Endothelial cell of umbilical vein (primary cell): ENCODE measurements around the gene RPS6KB1. TPM values are rescaled to one million over a fixed set of nuclear protein-coding genes. Genes with fewer than 3 reads are reported as not detected.

Experiments used
- BruUV-seq: library from RNA; stranded (reverse); fragments of 400-500 nt; replicated peaks from 2 replicates; lab custom pipeline; 2021; lab: Mats Ljungman, UMichigan
- CTCF ChIA-PET: fragments of 300-600, 350-600 bp; sonication (Branson Sonifier 250); formaldehyde crosslinking; loops from one replicate; lab custom pipeline; 2021; ENCODE audit warnings: antibody characterized with exemption, inconsistent platforms; lab: Charles Lee
- POLR2A ChIA-PET: fragments of 300-600, 350-600 bp; sonication (Branson Sonifier 250); formaldehyde crosslinking; loops from one replicate; lab custom pipeline; 2021; ENCODE audit warnings: antibody characterized with exemption, inconsistent platforms; lab: Charles Lee
- DNase-seq: peaks from one replicate; pipeline ENCODE4 v3.0.0-alpha.2; 2011; ENCODE audit warnings: low read depth, low spot score
- FAIRE-seq: peaks from 2 replicates; lab custom pipeline; 2011; peaks lifted over from hg19 to GRCh38; lab: Jason Lieb, UNC
- H2AFZ ChIP-seq: 2 replicates; pipeline ENCODE4 v1.6.0; 2012; ENCODE audit warnings: low read depth, low read length, control low read depth, inconsistent platforms
- H3K27ac ChIP-seq: 2 replicates; pipeline ENCODE4 v1.5.1; 2011; ENCODE audit warnings: low read depth, mild to moderate bottlenecking, control low read depth, low read length, moderate library complexity; ENCODE audit not compliant: insufficient read depth
- H3K27me3 ChIP-seq, 2 experiments: 2 replicates each; pipeline versions ENCODE4 v1.6.0 to v1.6.1; 2011; ENCODE audit warnings: low read length in 2 of 2, mixed read lengths in 1 of 2; ENCODE audit not compliant: control insufficient read depth in 2 of 2, insufficient read depth in 2 of 2
- H3K36me3 ChIP-seq, 2 experiments: 2 replicates in 1 of 2; 3 replicates in 1 of 2; pipeline ENCODE4 v1.5.1; 2011; ENCODE audit warnings: low read length in 2 of 2, mild to moderate bottlenecking in 1 of 2, moderate library complexity in 1 of 2; ENCODE audit not compliant: control insufficient read depth in 2 of 2, insufficient read depth in 2 of 2; ENCODE audit errors: extremely low read depth in 1 of 2
- H3K4me1 ChIP-seq: 3 replicates; pipeline ENCODE4 v1.5.1; 2011; ENCODE audit warnings: mild to moderate bottlenecking, low read length; ENCODE audit not compliant: control insufficient read depth, insufficient read depth; ENCODE audit errors: extremely low read depth
- H3K4me2 ChIP-seq: 2 replicates; pipeline ENCODE4 v1.6.1; 2011; ENCODE audit warnings: low read length, control low read depth, mixed read lengths; ENCODE audit not compliant: insufficient read depth
- H3K4me3 ChIP-seq, 3 experiments: fragments of 200-600 bp in 1 of 3; sonication (generic), shearing (Covaris generic) in 1 of 3; replicated peaks in 1 of 3; 2 replicates each; pipeline ENCODE4 v1.5.1; 2011 to 2016; ENCODE audit warnings: control low read depth in 3 of 3, low read length in 3 of 3, mild to moderate bottlenecking in 2 of 3, inconsistent platforms in 1 of 3, low read depth in 1 of 3, moderate library complexity in 1 of 3; ENCODE audit not compliant: insufficient read depth in 1 of 3
- H3K79me2 ChIP-seq: 2 replicates; pipeline ENCODE4 v1.6.0; 2012; ENCODE audit warnings: low read length, inconsistent platforms; ENCODE audit not compliant: control insufficient read depth, insufficient read depth
- H3K9ac ChIP-seq: replicated peaks from 2 replicates; pipeline ENCODE3; 2011; ENCODE audit warnings: low read length, control low read depth; ENCODE audit not compliant: insufficient read depth; ENCODE audit errors: extremely low read depth
- H3K9me1 ChIP-seq: replicated peaks from 3 replicates; pipeline ENCODE4 v1.6.0; 2011; ENCODE audit warnings: mild to moderate bottlenecking, low read length; ENCODE audit not compliant: control insufficient read depth, insufficient read depth; ENCODE audit errors: extremely low read depth
- H3K9me3 ChIP-seq: replicated peaks from 2 replicates; pipeline ENCODE4 v1.5.1; 2012; ENCODE audit warnings: low read length, inconsistent platforms; ENCODE audit not compliant: control insufficient read depth, insufficient read depth
- H4K20me1 ChIP-seq: replicated peaks from 2 replicates; pipeline ENCODE3; 2011; ENCODE audit warnings: mild to moderate bottlenecking, low read length; ENCODE audit not compliant: control insufficient read depth, insufficient read depth; ENCODE audit errors: extremely low read depth
- EZH2 ChIP-seq: IDR thresholded peaks from 2 replicates; pipeline ENCODE4 v1.6.1; 2012; ENCODE audit warnings: borderline replicate concordance, low read depth, mild to moderate bottlenecking, moderate library complexity, low read length, inconsistent platforms; ENCODE audit not compliant: severe bottlenecking
- FOS ChIP-seq: IDR thresholded peaks from 2 replicates; pipeline ENCODE4 v1.6.1; 2011; ENCODE audit warnings: mild to moderate bottlenecking, low read length, moderate library complexity, borderline replicate concordance; ENCODE audit not compliant: insufficient read depth
- GATA2 ChIP-seq: IDR thresholded peaks from 2 replicates; pipeline ENCODE4 v1.7.0; 2011; ENCODE audit warnings: low read depth, mild to moderate bottlenecking, moderate library complexity, mixed read lengths, low read length; ENCODE audit not compliant: insufficient read length, insufficient read depth
- JUN ChIP-seq: IDR thresholded peaks from 2 replicates; pipeline ENCODE4 v1.6.1; 2011; ENCODE audit warnings: borderline replicate concordance, low read depth; ENCODE audit not compliant: insufficient read length, insufficient read depth
- MYC ChIP-seq: IDR thresholded peaks from one replicate; pipeline ENCODE4 v1.6.1; 2011; ENCODE audit warnings: mild to moderate bottlenecking, low read depth, low read length
- POLR2A ChIP-seq: IDR thresholded peaks from 2 replicates; pipeline ENCODE4 v1.6.1; 2012; ENCODE audit warnings: low read depth, mild to moderate bottlenecking, control low read depth, low read length
- POLR2AphosphoS5 ChIP-seq: IDR thresholded peaks from 2 replicates; pipeline ENCODE4 v1.6.1; 2012; ENCODE audit warnings: low read depth, mild to moderate bottlenecking, control low read depth, low read length, moderate library complexity; ENCODE audit not compliant: insufficient read depth
- dilution Hi-C: fragments of 300-500 bp; cut with MboI; formaldehyde crosslinking; loops from one replicate; pipeline ENCODE4 v1.15.0; 2019; ENCODE audit warnings: low sequenced_read_pairs; ENCODE audit not compliant: extremely low pct_ligation_motif_present
- intact Hi-C: fragments of 100-400 bp; cut with micrococcal nuclease; formaldehyde crosslinking; loops from one replicate; pipeline ENCODE4 v1.10.0; 2022
- polyA plus RNA-seq, 4 experiments: library from polyadenylated mRNA; depleted of rRNA in 3 of 4; stranded (reverse) in 3 of 4; unstranded in 1 of 4; fragments of >200 nt; gene quantifications; 2 replicates each; pipeline versions ENCODE4 v1.2.1 to v1.2.3, GENCODE V29; 2011 to 2012; ENCODE audit warnings: missing spikeins in 1 of 4
- total RNA-seq: library from RNA; stranded (reverse); gene quantifications from 2 replicates; pipeline ENCODE4 v1.2.3, GENCODE V29; 2021
- TF ChIP-seq, protein P1 (sequence below), 2 donors: IDR thresholded peaks; 1 replicate in 1 of 2; 2 replicates in 1 of 2; pipeline ENCODE4 v1.5.1; 2011; ENCODE audit warnings: low read length in 2 of 2, mild to moderate bottlenecking in 2 of 2, moderate library complexity in 2 of 2, control low read depth in 1 of 2, inconsistent platforms in 1 of 2, low read depth in 1 of 2; ENCODE audit not compliant: insufficient read depth in 1 of 2; ENCODE audit errors: extremely low read depth in 1 of 2
- TF ChIP-seq, protein P2 (sequence below): IDR thresholded peaks from 2 replicates; pipeline ENCODE4 v1.6.1; 2011; ENCODE audit not compliant: insufficient read depth, insufficient read length

The RPS6KB1 gene
- total and polyA plus RNA-seq, 2 donors (not counting 3 experiments of a cell fraction or from before 2014, with no cell fraction given): 5.4 to 45.7 TPM

DNA sequence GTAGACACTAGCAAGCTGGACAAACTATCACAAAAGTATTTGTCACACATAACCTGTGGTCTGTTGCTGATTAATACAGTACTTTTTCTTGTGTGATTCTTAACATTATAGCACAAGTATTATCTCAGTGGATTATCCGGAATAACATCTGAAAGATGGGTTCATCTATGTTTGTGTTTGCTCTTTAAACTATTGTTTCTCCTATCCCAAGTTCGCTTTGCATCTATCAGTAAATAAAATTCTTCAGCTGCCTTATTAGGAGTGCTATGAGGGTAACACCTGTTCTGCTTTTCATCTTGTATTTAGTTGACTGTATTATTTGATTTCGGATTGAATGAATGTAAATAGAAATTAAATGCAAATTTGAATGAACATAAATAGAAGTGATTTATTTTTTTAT lies 57.1 kb downstream of the RPS6KB1 start:
- TF ChIP-seq, protein P1, sequence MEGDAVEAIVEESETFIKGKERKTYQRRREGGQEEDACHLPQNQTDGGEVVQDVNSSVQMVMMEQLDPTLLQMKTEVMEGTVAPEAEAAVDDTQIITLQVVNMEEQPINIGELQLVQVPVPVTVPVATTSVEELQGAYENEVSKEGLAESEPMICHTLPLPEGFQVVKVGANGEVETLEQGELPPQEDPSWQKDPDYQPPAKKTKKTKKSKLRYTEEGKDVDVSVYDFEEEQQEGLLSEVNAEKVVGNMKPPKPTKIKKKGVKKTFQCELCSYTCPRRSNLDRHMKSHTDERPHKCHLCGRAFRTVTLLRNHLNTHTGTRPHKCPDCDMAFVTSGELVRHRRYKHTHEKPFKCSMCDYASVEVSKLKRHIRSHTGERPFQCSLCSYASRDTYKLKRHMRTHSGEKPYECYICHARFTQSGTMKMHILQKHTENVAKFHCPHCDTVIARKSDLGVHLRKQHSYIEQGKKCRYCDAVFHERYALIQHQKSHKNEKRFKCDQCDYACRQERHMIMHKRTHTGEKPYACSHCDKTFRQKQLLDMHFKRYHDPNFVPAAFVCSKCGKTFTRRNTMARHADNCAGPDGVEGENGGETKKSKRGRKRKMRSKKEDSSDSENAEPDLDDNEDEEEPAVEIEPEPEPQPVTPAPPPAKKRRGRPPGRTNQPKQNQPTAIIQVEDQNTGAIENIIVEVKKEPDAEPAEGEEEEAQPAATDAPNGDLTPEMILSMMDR (IDR thresholded peaks at IDR 0.05; ENCODE audit: extremely low read depth in 1 of 2, insufficient read depth in 1 of 2, low read depth in 1 of 2, low read length in 2 of 2): no peak
- TF ChIP-seq EZH2 (no peak), POLR2A (no peak), POLR2AphosphoS5 (no peak), MYC (no peak), JUN (no peak), FOS (no peak), GATA2 (no peak)
- TF ChIP-seq, protein P2, sequence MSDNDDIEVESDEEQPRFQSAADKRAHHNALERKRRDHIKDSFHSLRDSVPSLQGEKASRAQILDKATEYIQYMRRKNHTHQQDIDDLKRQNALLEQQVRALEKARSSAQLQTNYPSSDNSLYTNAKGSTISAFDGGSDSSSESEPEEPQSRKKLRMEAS: no peak
- H3K4me3 ChIP-seq: no peak overlapping the region
- H3K27ac ChIP-seq: no peak overlapping the region
- intact Hi-C loops (no loop called here), dilution Hi-C loops (no loop called here)
- no peaks in the 10 kb centered on the region for H3K9me3 ChIP-seq
- H3K9ac ChIP-seq: no peak overlapping the region
- ChIA-PET CTCF (interaction anchor here (1.0 to 2.2 kb wide), 2 partner anchors 13 to 36 kb away, joined by 4 to 12 read pairs; no protein-coding TSS in a partner anchor), POLR2A (interaction anchor here (0.6 kb wide), 1 partner anchor 9 kb away, joined by 3 read pairs; no protein-coding TSS in a partner anchor)
- no peaks in the 10 kb centered on the region for H3K79me2 ChIP-seq
- no peaks in the 10 kb centered on the region for H3K27me3 ChIP-seq
- no peak overlapping the region for H3K4me2 ChIP-seq
- peaks cover 5% of the 10 kb centered on the region in 2 experiments for H3K36me3 ChIP-seq
- FAIRE-seq (no peak), DNase-seq (no peak)
- H4K20me1 ChIP-seq: no peaks in the 10 kb centered on the region
- H3K9me1 ChIP-seq: no peaks in the 10 kb centered on the region
- BruUV-seq: no TSS peak
- no peaks in the 10 kb centered on the region for H3K4me1 ChIP-seq
- H2AFZ ChIP-seq: no peak overlapping the region
